Bone marrow (tissue), 2 donors: ENCODE measurements around the gene C11orf16.
"Not testable (repeated sequence)": the region's sequence is repeated elsewhere in the genome, so short reads cannot be mapped to it uniquely, and the experiment has no call there.

Source experiments
- DNase-seq, 2 donors: peaks; one replicate each; lab custom pipeline; 2025; lab: John Stamatoyannopoulos, UW

C11orf16 gene

DNA sequence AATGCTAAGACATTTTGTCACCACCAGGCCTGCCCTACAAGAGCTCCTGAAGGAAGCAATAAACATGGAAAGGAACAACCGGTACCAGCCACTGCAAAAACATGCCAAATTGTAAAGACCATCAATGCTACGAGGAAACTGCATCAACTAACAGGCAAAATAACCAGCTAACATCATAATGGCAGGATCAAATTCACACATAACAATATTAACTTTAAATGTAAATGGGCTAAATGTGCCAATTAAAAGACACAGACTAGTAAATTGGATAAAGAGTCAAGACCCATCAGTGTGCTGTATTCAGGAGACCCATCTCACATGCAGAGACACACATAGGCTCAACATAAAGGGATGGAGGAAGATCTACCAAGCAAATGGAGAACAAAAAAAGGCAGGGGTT, 41.6 kb downstream of the C11orf16 start:
- DNase-seq, result not testable (repeated sequence)

- no peak for DNase-seq
Measured at GRCh38 chr11:8886322-8886721, 46.4 kb downstream of the C11orf16 start.

GRCh38 chr11:8881585-8881984, 51.2 kb downstream of the C11orf16 start:
- not testable (repeated sequence) for DNase-seq

GRCh38 chr11:8878771-8879170, 54.0 kb downstream of the C11orf16 start:
- DNase-seq, result no peak

DNA sequence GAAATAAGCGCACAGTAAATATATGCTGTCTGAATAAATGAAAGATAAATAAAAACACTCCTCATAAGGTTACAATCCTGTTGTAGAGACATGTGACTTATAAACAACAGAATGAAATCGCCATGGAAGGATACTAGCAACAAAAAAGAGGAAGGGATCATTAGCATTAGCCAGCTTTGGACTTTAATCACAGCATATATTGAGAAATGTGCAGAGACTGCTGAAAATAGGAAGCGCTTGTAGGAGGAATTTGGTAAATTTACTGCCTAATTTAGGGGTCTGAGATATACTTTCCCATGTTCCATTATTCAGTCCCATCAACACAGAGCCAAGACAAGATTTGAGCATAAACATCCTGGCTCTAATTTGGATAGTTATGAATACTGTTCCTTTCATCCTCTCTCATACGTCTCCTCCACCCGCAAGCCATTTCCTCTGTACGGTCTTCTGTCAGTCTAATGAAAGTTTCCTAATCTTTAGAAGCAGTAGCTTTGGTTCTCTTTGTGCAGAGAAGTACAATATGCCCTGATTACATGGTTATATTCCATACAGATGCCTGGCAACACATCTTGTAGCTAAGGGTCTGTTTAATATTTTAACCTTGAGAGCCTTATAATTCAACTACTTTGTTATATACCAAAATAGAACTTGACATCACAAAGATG, 58.9 kb downstream of the C11orf16 start:
- no peak for DNase-seq

GRCh38 chr11:8871962-8872361, 60.8 kb downstream of the C11orf16 start:
- DNase-seq, result no peak

DNA sequence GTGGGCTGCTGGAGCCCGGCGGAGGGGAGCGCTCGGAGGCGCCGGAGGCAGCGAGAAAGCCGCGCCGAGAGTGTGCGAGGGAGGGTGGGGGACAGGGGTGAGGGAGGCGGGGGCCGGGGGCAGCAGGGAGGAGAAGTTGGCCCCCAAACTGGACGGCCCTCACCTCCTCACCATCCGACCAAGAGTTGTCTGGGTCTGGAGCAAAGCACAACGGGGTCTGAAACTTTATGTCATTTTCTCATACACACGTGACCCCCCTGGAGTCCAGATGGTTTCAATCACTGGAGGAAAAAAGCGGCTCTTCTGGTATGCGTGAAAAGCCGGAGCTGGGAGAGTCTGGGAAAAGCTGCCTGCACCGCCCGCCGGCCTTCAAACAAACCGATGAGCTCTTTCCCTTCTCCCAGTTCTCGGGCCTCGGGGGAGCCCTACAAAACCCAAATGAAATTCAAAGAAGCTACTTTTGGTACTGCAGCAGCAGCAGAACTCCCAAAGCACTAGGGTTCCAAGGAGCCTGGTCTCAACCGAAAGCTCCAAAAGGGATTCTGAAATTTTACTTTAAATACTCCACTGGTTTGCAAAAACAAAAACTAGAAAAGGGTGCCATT, 61.5 kb downstream of the C11orf16 start:
- no peak for DNase-seq

DNA sequence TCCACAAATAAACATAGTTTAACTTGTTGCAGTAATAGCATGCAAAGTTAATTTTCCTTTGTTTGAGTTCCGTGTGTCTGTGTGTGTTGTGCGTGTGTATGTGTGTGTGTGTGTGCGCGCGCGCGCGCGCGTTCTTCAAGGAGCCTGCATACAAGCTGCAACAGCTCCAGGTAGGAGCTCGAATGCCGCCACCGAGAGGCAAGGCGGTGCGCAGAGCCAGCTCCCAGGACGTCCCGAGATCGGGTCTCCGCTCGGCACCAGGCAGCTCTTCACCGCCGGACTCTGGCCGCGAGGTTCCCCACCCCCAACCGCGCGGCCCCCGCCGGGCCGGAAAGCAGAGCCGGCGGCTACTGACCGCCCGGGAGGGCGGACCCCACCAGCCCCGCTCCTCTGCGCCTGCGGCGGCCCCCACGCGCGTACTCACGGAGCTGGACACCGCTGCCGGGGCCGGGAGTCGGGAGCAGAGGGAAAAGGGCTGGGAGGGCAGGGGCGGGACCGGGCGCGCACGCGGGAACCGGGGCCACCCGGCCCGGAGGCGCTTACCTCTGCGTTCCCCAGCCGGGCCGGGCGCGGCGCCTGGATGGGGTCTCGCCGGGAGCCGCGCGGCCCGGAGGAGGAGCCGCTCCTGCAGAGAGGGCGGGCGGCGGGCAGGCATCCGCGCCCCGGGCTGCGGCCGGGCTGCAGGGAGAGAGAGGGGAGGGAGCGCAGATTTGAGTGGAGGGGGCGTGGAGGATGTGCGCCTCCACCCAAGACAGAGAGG, 62.2 kb downstream of the C11orf16 start:
- no peak for DNase-seq
